ENCODE measurements around the gene CREB3L1. TPM values are rescaled to one million over a fixed set of nuclear protein-coding genes. Genes with fewer than 3 reads are reported as not detected.
"Not testable (repeated sequence)": the region's sequence is repeated elsewhere in the genome, so short reads cannot be mapped to it uniquely, and the experiment has no call there.

The CREB3L1 gene
- total and polyA plus RNA-seq, 2 of the 13 experiments (the other 11 are each of a cell fraction or from before 2014, with no cell fraction given): not detected

GRCh38 chr11:46256540-46257001 is 20.9 kb upstream of the CREB3L1 start:
- H3K9ac ChIP-seq (ENCODE audit: insufficient read depth, low read depth, low read length): no peak overlapping the region
- peaks cover 0 to 1% of the 10 kb centered on the region in 2 experiments; a peak in 1 of 5 replicates for H3K27me3 ChIP-seq (ENCODE audit: control insufficient read depth in 1 of 2, insufficient read depth in 2 of 2, low read length in 2 of 2)
- no TSS peak for BruUV-seq (replicated peaks)
- in situ Hi-C loops (cut with HindIII; ENCODE audit: extremely low pct_ligation_motif_present, low pct_unique_long_range_greater_than_20kb): no loop called here
- ATAC-seq (no peak), DNase-seq (ENCODE audit: low spot score) (no peak), FAIRE-seq (no peak)
- no peaks in the 10 kb centered on the region for H3K79me2 ChIP-seq (ENCODE audit: insufficient read depth, low read length)
- ChIA-PET POLR2A (interaction anchor here (1.2 kb wide), 1 partner anchor 13 kb away, joined by 3 read pairs; no protein-coding TSS in a partner anchor), CTCF (ENCODE audit: low intra/inter-chr PET ratio, low total read pairs) (no interaction called here)
- H4K20me1 ChIP-seq (ENCODE audit: insufficient read depth, low read length): no peaks in the 10 kb centered on the region
- H3K4me3 ChIP-seq (replicated peaks in 1 of 3; ENCODE audit: insufficient read depth in 1 of 3, low read depth in 2 of 3, low read length in 3 of 3): no peak overlapping the region
- TF ChIP-seq ZNF12 (CRISPR knock-in tag; IDR thresholded peaks at IDR 0.05) (peak; percentile 66; the same call in 1 of the 2 replicates), PRDM4 (CRISPR knock-in tag; IDR thresholded peaks at IDR 0.05; ENCODE audit: borderline replicate concordance) (no peak), ZNF564 (CRISPR knock-in tag; IDR thresholded peaks at IDR 0.05) (peak; percentile 70; the same call in 1 of the 2 replicates)
- H2AFZ ChIP-seq (ENCODE audit: low read length): no peak overlapping the region
- H3K9me3 ChIP-seq (ENCODE audit: low read length): no peaks in the 10 kb centered on the region
- 74% methylated on average over 3 of the region's 3 CpGs for WGBS (ENCODE audit: low lambda C conversion rate)
- H3K4me1 ChIP-seq (ENCODE audit: insufficient read depth, low read length): peaks cover 30% of the 10 kb centered on the region
- no peaks in the 10 kb centered on the region for H3K36me3 ChIP-seq (replicated peaks in 1 of 2; ENCODE audit: control insufficient read depth in 1 of 2, insufficient read depth in 2 of 2, low read length in 2 of 2)
- no peak overlapping the region for H3K4me2 ChIP-seq (ENCODE audit: low read depth, low read length)
- H3K27ac ChIP-seq (ENCODE audit: extremely low read length, insufficient read depth, low read length): no peak overlapping the region
- intact Hi-C loops (cut with micrococcal nuclease; ENCODE audit: unreplicated experiment): no loop called here

- BruUV-seq (replicated peaks); H3K27ac ChIP-seq (ENCODE audit: extremely low read length, insufficient read depth, low read length); H3K4me2 ChIP-seq (ENCODE audit: low read depth, low read length); FAIRE-seq; ATAC-seq; H3K27me3 ChIP-seq (ENCODE audit: control insufficient read depth in 1 of 2, insufficient read depth in 2 of 2, low read length in 2 of 2); DNase-seq (ENCODE audit: low spot score); intact Hi-C loops (cut with micrococcal nuclease; ENCODE audit: unreplicated experiment); H3K36me3 ChIP-seq (replicated peaks in 1 of 2; ENCODE audit: control insufficient read depth in 1 of 2, insufficient read depth in 2 of 2, low read length in 2 of 2); H3K9me3 ChIP-seq (ENCODE audit: low read length); H4K20me1 ChIP-seq (ENCODE audit: insufficient read depth, low read length); H3K4me1 ChIP-seq (ENCODE audit: insufficient read depth, low read length); CTCF ChIA-PET (ENCODE audit: low intra/inter-chr PET ratio, low total read pairs); in situ Hi-C loops (cut with HindIII; ENCODE audit: extremely low pct_ligation_motif_present, low pct_unique_long_range_greater_than_20kb); H2AFZ ChIP-seq (ENCODE audit: low read length); H3K79me2 ChIP-seq (ENCODE audit: insufficient read depth, low read length); H3K9ac ChIP-seq (ENCODE audit: insufficient read depth, low read depth, low read length); H3K4me3 ChIP-seq (replicated peaks in 1 of 3; ENCODE audit: insufficient read depth in 1 of 3, low read depth in 2 of 3, low read length in 3 of 3): not testable (repeated sequence)
- POLR2A ChIA-PET: interaction anchor here (1.7 kb wide), 1 partner anchor 16 kb away, joined by 4 read pairs; no protein-coding TSS in a partner anchor
- 48% methylated on average over 5 of the region's 5 CpGs for whole genome bisulfite sequencing (ENCODE audit: low lambda C conversion rate)
Measured at GRCh38 chr11:46259347-46259746, 18.1 kb upstream of the CREB3L1 start.
